B cell (primary cell): Measurements from ENCODE around the gene NPFFR1. TPM values are rescaled to one million over a fixed set of nuclear protein-coding genes. Genes with fewer than 3 reads are reported as not detected.

ENCODE experiments used
- ATAC-seq: fragments of 200-7000 bp; cut with Tn5 transposase; one replicate; pipeline ENCODE4 v1.10.0; 2021; ENCODE audit warnings: low read depth, mild to moderate bottlenecking, moderate number of reproducible peaks, moderate library complexity
- CTCF ChIA-PET: fragments of 350-600 bp; sonication (Branson Sonifier 250); formaldehyde crosslinking; loops from one replicate; lab custom pipeline; 2021; ENCODE audit warnings: antibody characterized with exemption, inconsistent platforms; lab: Charles Lee
- POLR2A ChIA-PET: fragments of 350-600 bp; sonication (Branson Sonifier 250); formaldehyde crosslinking; loops from one replicate; lab custom pipeline; 2021; ENCODE audit warnings: antibody characterized with exemption; lab: Charles Lee
- DNase-seq: peaks from one replicate; pipeline ENCODE4 v3.0.0; 2013
- H2AFZ ChIP-seq: 2 replicates; pipeline ENCODE4 v1.6.1; 2012; ENCODE audit warnings: mild to moderate bottlenecking, low read depth, low read length; ENCODE audit not compliant: insufficient read depth, poor library complexity, severe bottlenecking
- H3K27ac ChIP-seq, 2 donors: 1 replicate in 1 of 2; 2 replicates in 1 of 2; pipeline ENCODE4 v1.5.1; 2012 to 2013; ENCODE audit warnings: low read length in 2 of 2, mild to moderate bottlenecking in 2 of 2, moderate library complexity in 1 of 2
- H3K27me3 ChIP-seq, 4 experiments: fragments of 200-600 bp in 1 of 4; sonication (generic) in 1 of 4; replicated peaks in 1 of 4; 1 replicate in 2 of 4; 2 replicates in 2 of 4; pipeline versions ENCODE4 v1.6.1 to v1.7.0; 2013 to 2016; ENCODE audit warnings: low read length in 3 of 4, mild to moderate bottlenecking in 2 of 4, mixed read lengths in 1 of 4, moderate library complexity in 1 of 4; ENCODE audit not compliant: insufficient read depth in 4 of 4, control insufficient read depth in 3 of 4; ENCODE audit errors: control extremely low read depth in 1 of 4
- H3K36me3 ChIP-seq, 2 experiments: replicated peaks in 1 of 2; 1 replicate in 1 of 2; 2 replicates in 1 of 2; pipeline versions ENCODE4 v1.6.1 to v1.7.1; 2013; ENCODE audit warnings: low read length in 1 of 2; ENCODE audit not compliant: insufficient read depth in 2 of 2, control insufficient read depth in 1 of 2; ENCODE audit errors: control extremely low read depth in 1 of 2, extremely low read depth in 1 of 2
- H3K4me1 ChIP-seq, 2 donors: fragments of 200-600 bp in 1 of 2; sonication (generic) in 1 of 2; 1 replicate in 1 of 2; 2 replicates in 1 of 2; pipeline versions ENCODE4 v1.5.1 to v1.6.1; 2013 to 2017; ENCODE audit warnings: low read length in 2 of 2; ENCODE audit not compliant: control insufficient read depth in 2 of 2, insufficient read depth in 2 of 2
- H3K4me2 ChIP-seq: replicated peaks from 2 replicates; pipeline ENCODE3; 2012; ENCODE audit warnings: mild to moderate bottlenecking, low read depth, low read length; ENCODE audit not compliant: poor library complexity, severe bottlenecking
- H3K4me3 ChIP-seq, 5 experiments: fragments of 200-600 bp in 1 of 5; sonication (generic) in 1 of 5; 1 replicate in 3 of 5; 2 replicates in 2 of 5; pipeline versions ENCODE4 v1.5.1 to v1.7.0; 2011 to 2016; ENCODE audit warnings: low read length in 4 of 5, mild to moderate bottlenecking in 4 of 5, low read depth in 2 of 5, control low read depth in 1 of 5, moderate library complexity in 1 of 5; ENCODE audit not compliant: insufficient read depth in 1 of 5; ENCODE audit errors: control extremely low read depth in 1 of 5, extremely low read depth in 1 of 5
- H3K79me2 ChIP-seq: fragments of 200-600 bp; sonication (generic); one replicate; pipeline ENCODE4 v1.6.0; 2016; ENCODE audit warnings: low read length; ENCODE audit not compliant: control insufficient read depth, insufficient read depth
- H3K9ac ChIP-seq: fragments of 200-600 bp; sonication (generic); 2 replicates; pipeline ENCODE4 v1.6.1; 2017; ENCODE audit warnings: mild to moderate bottlenecking, low read length, moderate library complexity
- H3K9me3 ChIP-seq, 3 donors: one replicate each; pipeline versions ENCODE4 v1.6.1 to v1.7.1; 2013; ENCODE audit warnings: low read length in 2 of 3; ENCODE audit not compliant: control insufficient read depth in 2 of 3, insufficient read depth in 1 of 3; ENCODE audit errors: control extremely low read depth in 1 of 3
- H4K20me1 ChIP-seq: 2 replicates; pipeline ENCODE4 v1.6.0; 2012; ENCODE audit warnings: mild to moderate bottlenecking, low read length; ENCODE audit not compliant: insufficient read depth, control insufficient read depth, poor library complexity, severe bottlenecking
- H3K27ac Mint-ChIP-seq: one replicate; pipeline ENCODE4 v1.8.0; 2021; ENCODE audit warnings: mixed read lengths
- H3K27me3 Mint-ChIP-seq: one replicate; pipeline ENCODE4 v1.8.0; 2021; ENCODE audit warnings: mixed read lengths
- H3K4me1 Mint-ChIP-seq: one replicate; pipeline ENCODE4 v1.8.0; 2021; ENCODE audit warnings: mixed read lengths
- H3K4me3 Mint-ChIP-seq: one replicate; pipeline ENCODE4 v1.8.0; 2021; ENCODE audit warnings: mixed read lengths
- H3K9me3 Mint-ChIP-seq: one replicate; pipeline ENCODE4 v1.8.0; 2022; ENCODE audit warnings: mixed read lengths; ENCODE audit not compliant: insufficient read depth
- CTCF ChIP-seq: fragments of 200-600 bp; IDR thresholded peaks from one replicate; pipeline ENCODE4 v1.8.0; 2022; ENCODE audit warnings: antibody characterized with exemption, mild to moderate bottlenecking
- EZH2 ChIP-seq: IDR thresholded peaks from 2 replicates; pipeline ENCODE4 v1.6.1; 2012; ENCODE audit warnings: borderline replicate concordance, low read depth, mild to moderate bottlenecking, moderate library complexity, low read length; ENCODE audit not compliant: insufficient read depth, poor library complexity, severe bottlenecking
- WGBS: methylation state at CpG from one replicate; pipeline ENCODE4 v1.1.5; 2013; ENCODE audit warnings: missing lambda C conversion rate; ENCODE audit not compliant: insufficient coverage; 5-methylcytosine and 5-hydroxymethylcytosine counted together
- intact Hi-C: fragments of 100-400 bp; cut with micrococcal nuclease; formaldehyde crosslinking; loops from one replicate; pipeline ENCODE4 v1.10.0; 2022
- polyA plus RNA-seq: library from polyadenylated mRNA; depleted of rRNA; stranded (reverse); fragments of >200 nt; gene quantifications from 2 replicates; pipeline ENCODE4 v1.2.3, GENCODE V29; 2012
- total RNA-seq, 2 donors: library from RNA; stranded (reverse); fragments of 120-200 nt in 1 of 2; gene quantifications; 1 replicate in 1 of 2; 2 replicates in 1 of 2; pipeline versions ENCODE4 v1.2.3 to v1.2.4, GENCODE V29; 2013 to 2022

Gene NPFFR1
- total and polyA plus RNA-seq, 2 donors (not counting 1 experiment from before 2014, with no cell fraction given): not detected

- Histone ChIP-seq H3K9me3 (peaks cover 0 to 9% (median 0%) of the 10 kb centered on the region in 3 donors), H3K79me2 (no peaks in the 10 kb centered on the region), H3K9ac (no peak overlapping the region), H3K4me2 (no peak overlapping the region), H3K27ac (no peak overlapping the region), H3K4me3 (no peak overlapping the region), H3K27me3 (no peaks in the 10 kb centered on the region), H2AFZ (no peak overlapping the region), H4K20me1 (no peaks in the 10 kb centered on the region), H3K4me1 (peaks cover 7 to 11% of the 10 kb centered on the region in 2 donors), H3K36me3 (no peaks in the 10 kb centered on the region)
- no peak overlapping the region for H3K4me3 Mint-ChIP-seq
- DNase-seq: no peak
- POLR2A ChIA-PET: no interaction called here
- H3K27me3 Mint-ChIP-seq: peaks cover 6% of the 10 kb centered on the region
- H3K27ac Mint-ChIP-seq: no peak overlapping the region
- TF ChIP-seq EZH2: no peak
- TF ChIP-seq CTCF: no peak
- intact Hi-C loops: no loop called here
- WGBS: 100% methylated on average over 1 of the region's 7 CpGs
- CTCF ChIA-PET: interaction anchor here (1.1 kb wide), 1 partner anchor 31 kb away, joined by 3 read pairs; no protein-coding TSS in a partner anchor
- H3K4me1 Mint-ChIP-seq: peaks cover 11% of the 10 kb centered on the region
- H3K9me3 Mint-ChIP-seq: no peaks in the 10 kb centered on the region
- no peak for ATAC-seq
These were observed 12.1 kb upstream of the NPFFR1 start for GRCh38 chr10:70295926-70296325.

- Histone ChIP-seq H3K36me3 (no peaks in the 10 kb centered on the region), H3K27ac (no peak overlapping the region), H3K27me3 (no peaks in the 10 kb centered on the region), H3K9ac (no peak overlapping the region), H3K79me2 (no peaks in the 10 kb centered on the region), H3K4me3 (no peak overlapping the region), H3K9me3 (peaks cover 0 to 9% (median 0%) of the 10 kb centered on the region in 3 donors), H3K4me1 (peaks cover 7 to 11% of the 10 kb centered on the region in 2 donors), H2AFZ (no peak overlapping the region), H4K20me1 (no peaks in the 10 kb centered on the region), H3K4me2 (no peak overlapping the region)
- H3K9me3 Mint-ChIP-seq: no peaks in the 10 kb centered on the region
- 100% methylated on average over 1 of the region's 3 CpGs for WGBS
- H3K4me1 Mint-ChIP-seq: peaks cover 11% of the 10 kb centered on the region
- intact Hi-C loops: no loop called here
- no peak overlapping the region for H3K4me3 Mint-ChIP-seq
- TF ChIP-seq CTCF (no peak), EZH2 (no peak)
- no peak overlapping the region for H3K27ac Mint-ChIP-seq
- CTCF ChIA-PET: interaction anchor here (1.1 kb wide), 1 partner anchor 30 kb away, joined by 3 read pairs; no protein-coding TSS in a partner anchor
- POLR2A ChIA-PET: no interaction called here
- H3K27me3 Mint-ChIP-seq: peaks cover 6% of the 10 kb centered on the region
- DNase-seq (no peak), ATAC-seq (no peak)
These were observed 11.5 kb upstream of the NPFFR1 start for GRCh38 chr10:70295321-70295720.
